GM21619 (cell line): ENCODE measurements around the gene PRUNE1.

Experiments used
- ATAC-seq: cut with Tn5 transposase; IDR thresholded peaks from one replicate; pipeline ENCODE4 v1.9.1; 2021; ENCODE audit not compliant: unreplicated experiment

Gene PRUNE1

GRCh38 chr1:151005729-151006319 lies 2.4 kb upstream of the PRUNE1 start:
- no peak for ATAC-seq

- no peak for ATAC-seq
These were observed 1.8 kb upstream of the PRUNE1 start, which contains the start of gene MINDY1 for GRCh38 chr1:151006327-151007052. TSS of gene MINDY1 (minus strand) at chr1:151006902. CDS start at chr1:151002617, 4,285 bp downstream.

DNA sequence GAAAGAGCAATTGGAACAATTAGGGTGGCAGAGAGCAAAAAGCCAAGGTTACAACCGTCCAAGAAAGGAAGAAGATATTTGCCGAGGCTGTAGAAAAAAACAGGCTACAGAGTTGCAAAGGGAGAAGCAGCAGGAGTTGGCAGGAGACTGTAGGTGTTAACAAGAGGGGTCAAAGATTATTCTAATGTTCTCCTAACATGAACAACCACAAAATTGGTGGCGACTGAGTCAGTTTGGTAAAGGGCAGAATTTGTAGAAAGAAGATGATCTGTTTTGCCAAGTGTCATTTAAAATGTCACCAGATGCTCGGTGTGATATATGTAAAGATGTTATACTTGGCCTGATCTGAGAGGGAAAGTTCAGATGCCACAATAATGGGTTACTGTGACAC lies 401 bp upstream of the PRUNE1 start:
- ATAC-seq, result no peak

- ATAC-seq, result no peak
These were observed 948 bp downstream of the PRUNE1 start for GRCh38 chr1:151009206-151009587.

DNA sequence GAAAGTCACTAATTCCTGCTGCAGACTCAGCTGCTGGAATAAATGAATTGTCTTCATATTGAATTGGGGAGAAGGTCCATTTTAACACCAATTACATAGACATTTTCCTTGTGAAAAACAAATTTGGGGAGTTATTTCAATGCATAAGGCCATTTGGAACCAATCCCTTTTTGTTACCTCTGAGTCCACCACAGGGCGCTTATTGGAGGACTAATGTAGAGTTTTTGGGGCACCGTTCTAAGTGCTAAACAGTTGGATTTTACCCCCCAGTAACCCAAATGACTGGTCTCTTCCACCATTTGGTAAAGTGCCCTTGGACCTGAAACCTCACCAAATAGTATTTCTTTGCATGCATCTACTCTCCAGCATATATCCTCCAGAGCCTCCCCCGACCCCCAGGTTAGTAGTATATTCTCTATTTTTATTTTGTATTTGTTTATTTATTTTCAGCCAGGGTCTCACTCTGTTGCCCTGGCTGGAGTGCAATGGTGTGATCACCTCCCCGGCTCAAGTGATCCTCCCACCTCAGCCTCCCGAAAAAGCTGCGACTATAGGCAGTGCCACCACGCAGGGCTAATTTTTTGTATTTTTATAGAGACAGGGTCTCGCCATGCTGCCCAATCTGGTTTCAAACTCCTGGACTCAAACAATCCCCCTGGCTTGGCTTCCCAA lies 1.6 kb downstream of the PRUNE1 start:
- ATAC-seq, result no peak

DNA sequence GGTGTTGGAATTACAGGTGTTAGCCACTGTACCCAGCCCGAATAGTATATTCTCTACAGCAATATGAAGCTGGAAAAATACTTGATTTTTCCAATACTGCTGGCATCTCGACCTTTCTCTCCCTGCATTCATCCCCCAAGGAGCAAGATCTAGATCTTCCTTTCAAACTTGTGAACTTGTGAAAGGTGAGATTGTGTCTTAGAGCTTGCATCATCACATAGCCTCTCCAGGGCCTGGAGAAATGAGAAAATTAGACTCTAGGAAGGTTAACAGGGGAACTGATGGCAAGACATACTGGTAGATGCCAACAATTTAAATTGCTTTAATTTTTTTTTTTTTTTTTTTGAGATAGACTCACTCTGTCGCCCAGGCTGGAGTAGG lies 2.1 kb downstream of the PRUNE1 start:
- no peak for ATAC-seq

GRCh38 chr1:151011154-151011850 lies 3.1 kb downstream of the PRUNE1 start:
- ATAC-seq, result no peak

GRCh38 chr1:151012684-151013471 lies 4.6 kb downstream of the PRUNE1 start:
- ATAC-seq, result no peak

GRCh38 chr1:151013518-151013917 lies 5.3 kb downstream of the PRUNE1 start:
- ATAC-seq, result no peak

DNA sequence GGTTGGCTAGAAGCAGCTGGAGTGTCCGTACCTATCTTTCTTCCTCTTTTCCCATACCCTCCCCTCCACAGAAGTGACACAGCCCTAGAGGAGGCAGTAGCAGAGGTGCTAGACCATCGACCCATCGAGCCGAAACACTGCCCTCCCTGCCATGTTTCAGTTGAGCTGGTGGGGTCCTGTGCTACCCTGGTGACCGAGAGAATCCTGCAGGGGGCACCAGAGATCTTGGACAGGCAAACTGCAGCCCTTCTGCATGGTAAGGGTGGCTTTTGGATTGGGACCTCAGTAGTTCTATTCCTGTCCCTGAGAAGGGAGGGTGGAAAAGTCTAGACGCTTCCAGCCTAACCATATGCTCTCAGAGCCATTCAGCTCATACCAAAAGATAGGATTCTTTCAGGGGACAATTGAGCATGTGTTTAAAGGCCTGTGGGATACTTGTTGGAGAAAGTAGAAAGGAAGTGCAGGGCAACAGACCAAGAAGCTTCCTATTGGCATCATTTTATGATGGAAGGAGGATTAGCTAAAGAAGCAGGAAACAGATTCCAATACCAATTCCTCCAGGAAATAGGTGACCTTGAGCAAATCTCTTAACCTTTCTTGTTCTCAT lies 16.4 kb downstream of the PRUNE1 start:
- no peak for ATAC-seq

DNA sequence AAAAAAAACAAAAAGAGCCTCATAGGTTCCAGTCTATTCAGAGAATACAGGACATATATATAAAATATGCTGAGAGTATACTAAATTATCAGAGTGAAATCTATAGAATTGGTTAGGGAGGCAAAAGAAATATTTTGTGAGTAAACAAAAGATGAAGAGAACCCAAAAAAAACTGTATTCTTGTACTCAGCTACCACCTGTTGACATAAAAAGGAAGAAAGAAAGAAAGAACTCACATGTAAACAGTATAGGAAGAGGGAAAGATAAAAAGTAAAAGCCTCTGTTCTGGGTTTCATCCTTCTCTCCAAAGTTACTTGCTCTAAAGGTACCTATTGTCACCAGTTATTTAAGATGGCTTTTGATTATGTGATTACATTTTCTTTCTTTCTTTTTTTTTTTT lies 18.2 kb downstream of the PRUNE1 start:
- no peak for ATAC-seq

- no peak for ATAC-seq
These were observed 23.9 kb downstream of the PRUNE1 start for GRCh38 chr1:151032164-151032563.

- ATAC-seq, result no peak
These were observed 26.9 kb downstream of the PRUNE1 start for GRCh38 chr1:151035167-151035566.

GRCh38 chr1:151036356-151036755 lies 28.1 kb downstream of the PRUNE1 start, which contains the start of gene BNIPL:
TSS of gene BNIPL (plus strand) at chr1:151036586. CDS start at chr1:151036726, 140 bp downstream.
- ATAC-seq, result no peak

DNA sequence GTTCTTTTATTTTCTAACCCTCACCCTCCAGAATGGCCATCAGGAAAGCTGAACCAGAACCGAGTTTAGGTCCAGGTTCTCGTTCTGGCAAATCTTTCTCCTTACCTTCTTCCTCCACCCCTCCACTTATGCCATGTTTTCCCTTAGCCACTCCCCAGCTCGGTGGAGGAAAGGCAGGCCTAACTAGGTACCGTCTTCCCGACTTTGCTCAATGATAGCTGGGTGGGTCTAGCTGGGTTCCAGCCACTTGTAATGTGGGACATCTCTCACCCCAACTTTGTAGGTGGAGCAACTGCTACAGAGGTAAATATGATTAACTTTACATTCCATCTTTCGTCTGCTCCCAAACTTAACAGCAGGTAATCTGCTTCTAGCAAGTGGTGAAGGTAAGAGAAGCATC lies 28.8 kb downstream of the PRUNE1 start:
- ATAC-seq, result no peak

DNA sequence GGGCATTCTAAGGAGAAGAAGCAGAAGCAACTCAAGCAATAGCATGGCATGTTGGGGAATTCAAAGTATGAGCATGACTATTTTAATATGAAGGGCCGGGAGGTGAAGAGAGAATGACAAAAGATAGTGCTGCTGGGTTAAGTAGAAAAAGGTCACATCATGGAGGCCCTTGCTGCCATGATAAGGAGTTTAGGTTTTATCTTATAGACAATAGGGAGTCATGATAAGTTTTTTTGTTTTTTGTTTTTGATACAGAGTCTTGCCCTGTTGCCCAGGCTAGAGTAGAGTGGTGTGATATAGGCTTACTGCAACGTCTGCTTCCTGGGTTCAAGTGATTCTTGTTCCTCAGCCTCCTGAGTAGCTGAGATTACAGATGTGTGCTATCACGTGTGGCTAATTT lies 31.3 kb downstream of the PRUNE1 start:
- ATAC-seq, result no peak

- ATAC-seq, result no peak
These were observed 34.9 kb downstream of the PRUNE1 start for GRCh38 chr1:151043163-151043562.

GRCh38 chr1:151047591-151047924 lies 39.3 kb downstream of the PRUNE1 start, which contains the start of gene C1orf56:
TSS of gene C1orf56 (plus strand) at chr1:151047751. CDS start at chr1:151047848, 97 bp downstream.
- ATAC-seq, result peak; percentile 41

DNA sequence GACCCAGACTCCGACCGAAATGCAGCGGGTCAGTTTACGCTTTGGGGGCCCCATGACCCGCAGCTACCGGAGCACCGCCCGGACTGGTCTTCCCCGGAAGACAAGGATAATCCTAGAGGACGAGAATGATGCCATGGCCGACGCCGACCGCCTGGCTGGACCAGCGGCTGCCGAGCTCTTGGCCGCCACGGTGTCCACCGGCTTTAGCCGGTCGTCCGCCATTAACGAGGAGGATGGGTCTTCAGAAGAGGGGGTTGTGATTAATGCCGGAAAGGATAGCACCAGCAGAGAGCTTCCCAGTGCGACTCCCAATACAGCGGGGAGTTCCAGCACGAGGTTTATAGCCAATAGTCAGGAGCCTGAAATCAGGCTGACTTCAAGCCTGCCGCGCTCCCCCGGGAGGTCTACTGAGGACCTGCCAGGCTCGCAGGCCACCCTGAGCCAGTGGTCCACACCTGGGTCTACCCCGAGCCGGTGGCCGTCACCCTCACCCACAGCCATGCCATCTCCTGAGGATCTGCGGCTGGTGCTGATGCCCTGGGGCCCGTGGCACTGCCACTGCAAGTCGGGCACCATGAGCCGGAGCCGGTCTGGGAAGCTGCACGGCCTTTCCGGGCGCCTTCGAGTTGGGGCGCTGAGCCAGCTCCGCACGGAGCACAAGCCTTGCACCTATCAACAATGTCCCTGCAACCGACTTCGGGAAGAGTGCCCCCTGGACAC lies 39.8 kb downstream of the PRUNE1 start:
- ATAC-seq, result peak; percentile 60

GRCh38 chr1:151048645-151049032 lies 40.4 kb downstream of the PRUNE1 start:
- ATAC-seq, result no peak
